Measurements from ENCODE around the gene BCAS3. TPM values are rescaled to one million over a fixed set of nuclear protein-coding genes. Genes with fewer than 3 reads are reported as not detected.

BCAS3 gene
- total RNA-seq, 2 experiments from 2014 or later: 13.4 to 14.5 TPM

DNA sequence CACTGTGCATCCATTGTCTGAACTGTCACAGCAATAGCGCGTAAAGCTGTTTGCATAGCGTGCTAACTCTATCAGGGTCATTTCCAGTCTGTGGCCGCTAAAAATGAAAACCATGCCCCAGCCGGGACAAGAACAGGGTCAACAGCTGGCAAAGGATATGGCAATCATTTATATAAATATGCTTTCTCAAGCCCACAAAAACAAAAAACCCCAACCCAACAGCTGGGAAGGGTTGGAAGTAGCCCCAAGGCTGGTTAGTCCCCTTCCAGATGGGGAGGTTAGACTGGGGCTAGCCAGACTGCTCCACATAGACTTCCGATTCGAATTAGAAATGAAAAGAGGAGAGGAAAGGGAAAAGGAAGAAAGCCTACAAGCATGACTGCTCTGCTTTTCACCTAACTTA lies 518.7 kb downstream of the BCAS3 start:
- Histone ChIP-seq H3K79me2 (ENCODE audit: insufficient read depth, low read depth, low read length) (no peaks in the 10 kb centered on the region), H3K36me3 (ENCODE audit: insufficient read depth, low read length) (no peaks in the 10 kb centered on the region), H4K20me1 (ENCODE audit: insufficient read depth, low read length) (no peaks in the 10 kb centered on the region), H3K4me3 (ENCODE audit: low read depth, low read length, poor library complexity, severe bottlenecking) (no peak overlapping the region), H3K27ac (ENCODE audit: low read depth, low read length, poor library complexity, severe bottlenecking) (no peak overlapping the region), H3K4me1 (ENCODE audit: insufficient read depth, low read length, poor library complexity, severe bottlenecking) (no peaks in the 10 kb centered on the region), H3K9me3 (ENCODE audit: low read length) (no peaks in the 10 kb centered on the region), H2AFZ (ENCODE audit: low read length) (no peak overlapping the region), H3K4me2 (ENCODE audit: low read length) (no peak overlapping the region), H3K9me2 (ENCODE audit: insufficient read depth, low read length) (no peaks in the 10 kb centered on the region)
- no peak for DNase-seq (ENCODE audit: low spot score)
- CTCF ChIA-PET (ENCODE audit: unreplicated experiment): no interaction called here
- TF ChIP-seq CTCF (conservative IDR thresholded peaks at IDR 0.05; ENCODE audit: low read length): no peak
- no peak for TF ChIP-seq EZH2phosphoT487 (IDR thresholded peaks at IDR 0.05; ENCODE audit: borderline replicate concordance, low read depth, low read length)
- intact Hi-C loops (cut with micrococcal nuclease; ENCODE audit: unreplicated experiment): no loop called here
- no TSS peak for BruUV-seq (replicated peaks)
- POLR2A ChIA-PET: no interaction called here

DNA sequence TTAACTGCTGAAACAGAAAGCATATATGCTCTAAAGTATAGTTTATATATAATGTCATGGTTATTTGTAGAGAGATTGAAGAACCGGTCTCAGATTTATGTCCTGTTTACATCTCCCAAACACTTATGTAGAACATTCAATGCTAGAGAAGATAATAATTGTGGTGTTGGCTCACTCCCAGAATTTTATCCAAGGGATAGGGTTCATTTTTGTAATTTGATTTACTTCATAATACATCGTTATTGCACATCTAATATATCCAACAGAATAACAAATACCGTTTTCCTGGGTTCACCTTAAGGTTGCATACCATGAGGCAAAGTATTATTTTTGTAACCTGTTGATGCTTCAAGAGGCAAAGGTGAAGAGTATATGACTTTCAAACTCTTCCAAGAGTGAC lies 519.1 kb downstream of the BCAS3 start:
- H3K9me2 ChIP-seq (ENCODE audit: insufficient read depth, low read length): no peaks in the 10 kb centered on the region
- TF ChIP-seq CTCF (conservative IDR thresholded peaks at IDR 0.05; ENCODE audit: low read length) (no peak), EZH2phosphoT487 (IDR thresholded peaks at IDR 0.05; ENCODE audit: borderline replicate concordance, low read depth, low read length) (no peak)
- no peak overlapping the region for H3K4me2 ChIP-seq (ENCODE audit: low read length)
- H3K9me3 ChIP-seq (ENCODE audit: low read length): no peaks in the 10 kb centered on the region
- no peak for DNase-seq (ENCODE audit: low spot score)
- H3K4me1 ChIP-seq (ENCODE audit: insufficient read depth, low read length, poor library complexity, severe bottlenecking): no peaks in the 10 kb centered on the region
- H3K79me2 ChIP-seq (ENCODE audit: insufficient read depth, low read depth, low read length): no peaks in the 10 kb centered on the region
- CTCF ChIA-PET (ENCODE audit: unreplicated experiment): no interaction called here
- no peaks in the 10 kb centered on the region for H3K36me3 ChIP-seq (ENCODE audit: insufficient read depth, low read length)
- intact Hi-C loops (cut with micrococcal nuclease; ENCODE audit: unreplicated experiment): no loop called here
- BruUV-seq (replicated peaks): no TSS peak
- H3K27ac ChIP-seq (ENCODE audit: low read depth, low read length, poor library complexity, severe bottlenecking): no peak overlapping the region
- H2AFZ ChIP-seq (ENCODE audit: low read length): no peak overlapping the region
- no peaks in the 10 kb centered on the region for H4K20me1 ChIP-seq (ENCODE audit: insufficient read depth, low read length)
- POLR2A ChIA-PET: no interaction called here
- no peak overlapping the region for H3K4me3 ChIP-seq (ENCODE audit: low read depth, low read length, poor library complexity, severe bottlenecking)

DNA sequence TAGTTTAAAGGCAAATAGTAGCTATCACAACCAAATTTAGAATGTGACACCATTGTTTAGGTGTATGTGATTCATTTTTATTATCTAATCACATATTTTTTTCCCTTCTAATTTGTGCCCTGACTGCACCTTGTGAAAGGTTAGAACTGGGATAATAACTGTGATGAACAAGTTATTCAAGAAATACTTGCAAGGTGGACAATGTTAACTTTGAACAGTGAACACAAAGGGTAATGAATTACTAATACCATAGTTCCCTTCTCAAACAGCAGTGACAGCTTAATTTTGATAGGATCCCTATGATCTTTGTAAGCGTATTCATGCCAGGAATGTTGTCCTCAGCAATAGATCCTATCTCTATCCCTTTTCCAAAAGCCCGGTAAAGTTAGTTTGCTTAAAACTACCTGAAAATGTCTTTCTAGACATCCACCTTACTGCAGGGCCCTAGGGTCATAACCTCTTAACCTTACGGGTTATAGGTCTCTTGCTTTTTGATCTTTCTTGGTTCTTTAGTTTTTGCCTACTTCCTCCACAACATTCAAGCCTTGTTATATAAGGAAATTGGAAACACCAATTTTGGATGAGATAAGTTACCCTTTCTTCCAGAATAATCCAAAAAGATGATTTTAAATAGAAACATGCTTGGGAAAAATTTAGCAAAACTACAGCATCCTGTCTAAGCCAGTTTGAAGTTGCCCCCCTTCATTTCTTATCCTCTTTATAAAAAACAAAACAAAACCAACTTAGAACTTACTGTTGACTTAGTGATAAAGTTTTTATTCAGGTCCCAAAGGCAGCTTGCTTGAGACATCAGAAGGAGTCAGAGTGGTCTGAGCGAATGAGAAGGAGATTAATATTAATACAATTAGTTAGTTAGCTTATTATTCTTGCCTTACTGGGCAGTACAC lies 522.0 kb downstream of the BCAS3 start:
- H3K36me3 ChIP-seq (ENCODE audit: insufficient read depth, low read length): no peaks in the 10 kb centered on the region
- no peaks in the 10 kb centered on the region for H3K79me2 ChIP-seq (ENCODE audit: insufficient read depth, low read depth, low read length)
- H3K4me2 ChIP-seq (ENCODE audit: low read length): no peak overlapping the region
- POLR2A ChIA-PET: no interaction called here
- no peaks in the 10 kb centered on the region for H3K9me3 ChIP-seq (ENCODE audit: low read length)
- DNase-seq (ENCODE audit: low spot score): no peak
- TF ChIP-seq CTCF (conservative IDR thresholded peaks at IDR 0.05; ENCODE audit: low read length) (no peak), EZH2phosphoT487 (IDR thresholded peaks at IDR 0.05; ENCODE audit: borderline replicate concordance, low read depth, low read length) (no peak)
- BruUV-seq (replicated peaks): no TSS peak
- no peaks in the 10 kb centered on the region for H3K4me1 ChIP-seq (ENCODE audit: insufficient read depth, low read length, poor library complexity, severe bottlenecking)
- no peak overlapping the region for H3K27ac ChIP-seq (ENCODE audit: low read depth, low read length, poor library complexity, severe bottlenecking)
- H3K9me2 ChIP-seq (ENCODE audit: insufficient read depth, low read length): no peaks in the 10 kb centered on the region
- no peaks in the 10 kb centered on the region for H4K20me1 ChIP-seq (ENCODE audit: insufficient read depth, low read length)
- H3K4me3 ChIP-seq (ENCODE audit: low read depth, low read length, poor library complexity, severe bottlenecking): no peak overlapping the region
- no peak overlapping the region for H2AFZ ChIP-seq (ENCODE audit: low read length)
- CTCF ChIA-PET (ENCODE audit: unreplicated experiment): no interaction called here
- intact Hi-C loops (cut with micrococcal nuclease; ENCODE audit: unreplicated experiment): no loop called here
